DND-41 (cell line): ENCODE results near the gene ECHDC3.

Source experiments
- CTCF ChIP-seq: IDR thresholded peaks from 2 replicates; pipeline ENCODE4 v1.5.1; 2012; ENCODE audit warnings: borderline replicate concordance, low read length, moderate library complexity, mild to moderate bottlenecking; ENCODE audit not compliant: poor library complexity, severe bottlenecking; ENCODE audit errors: extremely low read depth
- EZH2 ChIP-seq: IDR thresholded peaks from 3 replicates; pipeline ENCODE4 v1.6.1; 2012; ENCODE audit warnings: borderline replicate concordance, low read depth, mild to moderate bottlenecking, moderate library complexity, low read length, inconsistent platforms; ENCODE audit not compliant: severe bottlenecking

GRCh38 chr10:11806706-11807105 is 64.5 kb downstream of the ECHDC3 start:
- no peak for TF ChIP-seq CTCF
- TF ChIP-seq EZH2 = no peak
